Measurements from ENCODE around the gene IPO13.

The IPO13 gene

DNA sequence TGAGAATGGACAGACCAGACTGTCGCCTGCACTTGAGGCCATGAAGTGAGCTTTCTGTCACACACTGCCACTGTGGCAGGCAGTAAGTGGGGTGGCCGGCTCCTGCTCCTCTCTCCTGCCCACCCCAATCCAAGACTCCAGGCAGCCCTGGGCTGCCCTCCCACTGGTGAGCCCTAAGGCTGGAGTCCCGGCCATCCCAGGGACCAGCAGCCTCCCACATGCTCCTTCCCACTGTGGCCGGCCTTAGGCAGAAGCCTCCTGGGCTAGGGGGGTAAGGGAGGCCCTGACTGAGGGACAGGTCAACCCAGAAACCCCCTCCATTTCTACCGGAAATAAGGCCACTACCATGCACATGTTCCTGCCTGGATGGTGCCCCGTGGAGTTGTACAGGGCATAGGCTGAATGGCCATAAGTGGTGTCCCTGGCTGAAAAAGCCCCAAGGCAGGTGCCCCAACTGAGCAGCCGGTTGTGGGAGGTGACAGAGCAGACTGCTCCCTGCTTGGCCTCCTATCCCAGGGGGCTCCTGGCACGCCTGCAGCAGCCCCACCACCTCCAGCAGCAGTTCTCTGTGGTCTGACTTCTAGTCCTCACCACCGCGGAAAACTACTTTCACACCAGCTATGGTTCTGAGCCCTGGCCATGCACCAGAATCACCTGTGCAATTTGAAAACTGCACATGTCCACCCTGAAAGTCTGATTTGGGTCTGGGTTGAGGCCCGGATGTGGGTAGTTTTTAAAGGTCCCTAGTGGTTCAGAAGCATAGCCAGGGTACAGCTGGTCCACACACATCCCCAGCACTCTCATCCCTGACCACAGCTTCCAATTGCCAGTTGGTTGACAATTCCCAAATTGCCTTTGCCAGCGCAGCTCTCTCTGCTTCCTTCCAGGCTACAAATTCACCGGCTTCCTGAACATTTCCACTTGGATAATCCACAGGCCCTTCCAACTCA, 14.8 kb upstream of the IPO13 start:
- DNase-seq: no peak

- DNase-seq: peak; percentile 19
Measured at GRCh38 chr1:43932786-43933385, 13.9 kb upstream of the IPO13 start.

- DNase-seq: peak; percentile 65
Measured at GRCh38 chr1:43933386-43934100, 13.2 kb upstream of the IPO13 start, which contains the start of gene ARTN. Gene ARTN (plus strand): TSS chr1:43933801. CDS start chr1:43935657, 1,856 bp downstream.

DNA sequence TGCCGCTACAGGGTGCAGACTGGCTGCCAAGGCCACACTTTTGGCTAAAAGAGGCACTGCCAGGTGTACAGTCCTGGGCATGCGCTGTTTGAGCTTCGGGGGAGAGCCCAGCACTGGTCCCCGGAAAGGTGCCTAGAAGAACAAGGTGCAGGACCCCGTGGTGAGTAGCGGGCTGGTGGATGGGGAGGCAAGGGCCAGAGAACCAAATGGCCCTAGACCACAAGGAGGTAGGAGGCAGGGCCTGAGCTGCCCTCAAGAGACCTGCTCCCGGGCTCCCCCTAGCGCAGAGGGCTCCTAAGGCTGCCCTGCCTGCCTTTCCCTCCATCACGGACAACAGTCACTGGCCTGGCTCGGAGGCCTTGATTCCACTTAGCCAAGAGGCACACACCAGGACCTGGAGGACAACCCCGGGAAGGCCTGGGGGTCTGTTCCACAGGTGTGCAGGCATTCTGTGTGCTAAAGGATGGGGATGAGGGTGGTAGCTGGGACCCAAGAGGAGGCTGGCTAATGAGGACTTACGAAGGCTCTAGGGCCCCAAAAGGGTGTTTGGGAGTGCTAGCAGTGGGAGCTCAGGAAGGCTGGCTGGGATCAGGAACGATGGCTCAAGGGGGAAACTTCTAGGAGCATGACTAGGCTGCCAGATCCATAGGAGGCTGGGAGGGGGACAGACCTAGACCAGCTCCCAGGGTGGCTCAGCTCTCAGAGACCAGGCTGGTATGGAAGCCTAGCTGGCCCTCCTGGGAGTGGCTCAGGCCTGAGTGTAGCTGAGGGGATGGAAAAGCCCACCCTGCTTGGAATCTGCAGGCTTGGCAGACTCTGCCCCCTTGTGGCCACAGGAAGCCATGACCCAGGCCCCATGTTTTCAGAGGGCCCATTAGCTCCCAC, 12.4 kb upstream of the IPO13 start:
- peak; percentile 91 for DNase-seq

DNA sequence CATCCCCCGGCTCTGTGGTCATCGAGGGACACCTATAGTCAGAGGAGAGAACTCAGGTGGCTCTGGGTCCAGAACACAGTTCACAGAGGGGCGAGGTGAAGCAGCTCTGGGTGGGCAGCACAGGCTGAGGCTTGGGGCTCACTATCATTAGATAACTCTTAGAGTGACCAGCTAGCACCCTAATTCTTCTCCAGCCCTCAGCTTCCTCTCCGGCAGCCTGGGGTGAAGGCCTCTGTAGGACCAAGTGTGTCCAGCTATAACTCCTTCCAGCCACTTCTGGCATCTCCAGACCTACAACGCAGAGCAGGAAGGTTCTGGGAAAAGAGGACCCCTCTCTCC, 11.8 kb upstream of the IPO13 start:
- no peak for DNase-seq

GRCh38 chr1:43935711-43936427, 10.9 kb upstream of the IPO13 start:
- DNase-seq: peak; percentile 80

DNA sequence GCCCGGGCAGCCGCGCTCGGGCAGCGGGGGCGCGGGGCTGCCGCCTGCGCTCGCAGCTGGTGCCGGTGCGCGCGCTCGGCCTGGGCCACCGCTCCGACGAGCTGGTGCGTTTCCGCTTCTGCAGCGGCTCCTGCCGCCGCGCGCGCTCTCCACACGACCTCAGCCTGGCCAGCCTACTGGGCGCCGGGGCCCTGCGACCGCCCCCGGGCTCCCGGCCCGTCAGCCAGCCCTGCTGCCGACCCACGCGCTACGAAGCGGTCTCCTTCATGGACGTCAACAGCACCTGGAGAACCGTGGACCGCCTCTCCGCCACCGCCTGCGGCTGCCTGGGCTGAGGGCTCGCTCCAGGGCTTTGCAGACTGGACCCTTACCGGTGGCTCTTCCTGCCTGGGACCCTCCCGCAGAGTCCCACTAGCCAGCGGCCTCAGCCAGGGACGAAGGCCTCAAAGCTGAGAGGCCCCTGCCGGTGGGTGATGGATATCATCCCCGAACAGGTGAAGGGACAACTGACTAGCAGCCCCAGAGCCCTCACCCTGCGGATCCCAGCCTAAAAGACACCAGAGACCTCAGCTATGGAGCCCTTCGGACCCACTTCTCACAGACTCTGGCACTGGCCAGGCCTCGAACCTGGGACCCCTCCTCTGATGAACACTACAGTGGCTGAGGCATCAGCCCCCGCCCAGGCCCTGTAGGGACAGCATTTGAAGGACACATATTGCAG, 10.2 kb upstream of the IPO13 start:
- no peak for DNase-seq

- no peak for DNase-seq
Measured at GRCh38 chr1:43937179-43937865, 9.4 kb upstream of the IPO13 start.

DNA sequence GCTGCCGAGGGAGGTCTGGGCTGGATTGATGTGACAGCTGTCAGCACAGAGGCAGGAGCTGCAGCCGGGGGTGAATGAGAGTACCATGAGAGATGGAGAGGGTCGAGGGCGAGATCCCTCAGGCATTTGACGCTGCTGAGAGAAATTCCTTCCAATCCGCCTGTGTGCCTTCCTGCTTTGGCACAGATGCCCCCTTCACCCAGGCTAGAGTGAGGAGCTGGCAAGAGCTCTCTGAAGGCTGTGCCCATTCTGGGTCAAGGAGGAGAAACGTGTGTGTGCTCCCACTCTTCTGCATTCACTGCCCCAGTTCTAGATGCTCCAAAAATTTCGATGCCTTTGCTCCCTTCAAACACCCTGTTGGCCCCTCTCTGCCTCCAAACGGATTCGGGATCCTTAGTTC, 8.4 kb upstream of the IPO13 start:
- DNase-seq: no peak

- no peak for DNase-seq
Measured at GRCh38 chr1:43938892-43939587, 7.7 kb upstream of the IPO13 start.

GRCh38 chr1:43942411-43942810, 4.3 kb upstream of the IPO13 start:
- no peak for DNase-seq

GRCh38 chr1:43944860-43945259, 1.9 kb upstream of the IPO13 start:
- DNase-seq: no peak

DNA sequence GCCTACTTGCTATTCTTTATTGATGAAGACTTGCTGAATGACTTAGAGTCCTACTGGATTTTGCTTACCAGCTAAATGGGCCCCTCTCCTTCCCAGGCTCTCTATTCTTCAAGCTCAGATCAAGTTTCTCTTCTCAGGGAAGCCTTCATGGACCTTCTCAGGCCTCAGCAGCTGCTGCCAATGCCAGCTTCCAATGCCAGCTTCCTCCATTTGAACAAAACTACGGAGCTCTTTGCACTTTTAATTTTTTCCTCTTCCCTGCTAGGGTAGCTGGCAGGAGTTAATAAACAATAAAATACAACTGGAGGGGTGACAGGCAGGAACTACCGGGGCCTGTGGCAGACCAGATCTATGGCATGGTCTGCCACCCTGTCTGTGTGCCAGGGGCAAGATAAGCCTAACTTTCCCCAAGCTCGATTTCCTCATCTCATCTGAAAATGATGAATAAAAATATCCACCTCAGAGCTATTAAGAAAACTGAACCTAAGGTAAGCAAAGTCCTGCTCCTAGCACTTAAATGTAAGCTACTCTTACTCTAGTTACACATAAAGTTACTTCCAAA, 995 bp upstream of the IPO13 start:
- DNase-seq: no peak

DNA sequence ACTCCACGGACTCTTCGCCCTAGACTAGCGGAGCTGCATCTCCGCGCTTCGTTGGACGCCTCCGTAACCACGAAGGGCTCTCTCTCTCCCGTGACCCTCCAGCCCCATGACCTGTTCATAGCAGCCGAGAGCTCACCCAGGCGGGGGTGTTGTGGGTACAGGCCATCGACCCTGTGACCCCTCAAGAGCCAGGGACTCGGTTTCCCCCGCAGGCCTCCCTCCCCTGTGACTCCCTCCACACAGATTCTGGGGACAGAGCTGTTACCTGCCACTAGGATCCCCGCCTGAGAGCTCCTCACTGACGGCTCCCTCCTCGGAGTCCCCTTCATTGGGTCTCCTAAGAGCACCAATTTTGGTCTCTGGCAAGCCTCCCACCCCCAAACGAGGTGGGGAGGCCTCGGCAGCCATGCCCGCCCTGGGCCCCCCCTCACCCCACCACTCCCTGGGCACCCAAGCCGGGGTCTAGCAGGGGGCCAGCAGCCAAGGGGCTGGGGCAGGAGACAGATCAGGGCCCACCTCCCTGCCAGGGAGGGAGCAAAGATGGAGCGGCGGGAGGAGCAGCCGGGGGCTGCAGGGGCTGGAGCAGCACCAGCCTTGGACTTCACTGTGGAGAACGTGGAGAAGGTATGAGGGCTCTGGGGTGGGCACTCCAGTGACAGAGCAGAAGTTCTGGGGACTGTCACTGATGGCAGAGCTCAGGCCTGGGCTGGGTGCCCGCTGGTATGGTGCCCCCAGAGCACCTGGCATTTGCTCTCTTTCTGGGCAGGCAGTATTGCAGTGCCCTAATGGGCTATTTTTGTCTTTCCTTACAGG, 517 bp downstream of the IPO13 start:
- DNase-seq: no peak

DNA sequence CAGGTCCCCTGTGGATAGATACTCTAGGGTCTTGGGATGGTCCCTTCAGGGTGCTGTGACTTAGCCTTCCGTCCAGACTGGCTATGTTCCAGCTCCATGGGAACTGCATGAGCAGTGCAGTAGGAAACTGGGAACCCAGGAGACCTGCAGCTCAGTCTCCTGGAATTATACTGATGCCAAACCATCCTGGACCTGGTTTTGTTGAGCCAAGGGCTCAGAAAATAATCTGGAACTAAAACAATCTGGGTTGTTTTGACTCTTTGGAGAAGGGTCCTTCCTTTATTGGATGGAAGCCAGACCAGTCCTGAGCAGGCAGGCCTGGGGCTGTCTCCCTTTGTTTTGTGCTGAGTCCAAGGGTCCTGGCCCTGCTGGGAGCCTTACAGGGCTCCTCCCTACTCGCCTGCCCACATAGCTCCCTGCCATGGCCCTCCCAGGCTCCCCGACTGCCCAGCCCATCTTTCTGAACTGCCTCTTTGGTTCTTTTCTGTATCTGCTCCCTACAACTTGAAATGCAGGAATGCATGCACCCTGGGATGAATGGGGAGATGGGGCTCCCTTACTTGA, 1.2 kb downstream of the IPO13 start:
- DNase-seq: no peak

DNA sequence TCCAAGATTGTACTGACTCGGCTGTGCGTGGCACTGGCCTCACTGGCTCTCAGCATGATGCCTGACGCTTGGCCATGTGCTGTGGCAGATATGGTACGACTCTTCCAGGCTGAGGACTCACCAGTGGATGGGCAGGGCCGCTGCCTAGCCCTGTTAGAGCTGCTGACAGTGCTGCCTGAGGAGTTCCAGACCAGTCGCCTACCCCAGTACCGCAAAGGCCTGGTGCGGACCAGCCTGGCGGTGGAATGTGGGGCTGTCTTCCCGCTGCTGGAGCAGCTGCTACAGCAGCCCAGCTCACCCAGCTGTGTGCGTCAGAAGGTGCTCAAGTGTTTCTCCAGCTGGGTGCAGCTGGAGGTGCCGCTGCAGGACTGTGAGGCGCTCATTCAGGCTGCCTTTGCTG, 2.9 kb downstream of the IPO13 start:
- DNase-seq: no peak

DNA sequence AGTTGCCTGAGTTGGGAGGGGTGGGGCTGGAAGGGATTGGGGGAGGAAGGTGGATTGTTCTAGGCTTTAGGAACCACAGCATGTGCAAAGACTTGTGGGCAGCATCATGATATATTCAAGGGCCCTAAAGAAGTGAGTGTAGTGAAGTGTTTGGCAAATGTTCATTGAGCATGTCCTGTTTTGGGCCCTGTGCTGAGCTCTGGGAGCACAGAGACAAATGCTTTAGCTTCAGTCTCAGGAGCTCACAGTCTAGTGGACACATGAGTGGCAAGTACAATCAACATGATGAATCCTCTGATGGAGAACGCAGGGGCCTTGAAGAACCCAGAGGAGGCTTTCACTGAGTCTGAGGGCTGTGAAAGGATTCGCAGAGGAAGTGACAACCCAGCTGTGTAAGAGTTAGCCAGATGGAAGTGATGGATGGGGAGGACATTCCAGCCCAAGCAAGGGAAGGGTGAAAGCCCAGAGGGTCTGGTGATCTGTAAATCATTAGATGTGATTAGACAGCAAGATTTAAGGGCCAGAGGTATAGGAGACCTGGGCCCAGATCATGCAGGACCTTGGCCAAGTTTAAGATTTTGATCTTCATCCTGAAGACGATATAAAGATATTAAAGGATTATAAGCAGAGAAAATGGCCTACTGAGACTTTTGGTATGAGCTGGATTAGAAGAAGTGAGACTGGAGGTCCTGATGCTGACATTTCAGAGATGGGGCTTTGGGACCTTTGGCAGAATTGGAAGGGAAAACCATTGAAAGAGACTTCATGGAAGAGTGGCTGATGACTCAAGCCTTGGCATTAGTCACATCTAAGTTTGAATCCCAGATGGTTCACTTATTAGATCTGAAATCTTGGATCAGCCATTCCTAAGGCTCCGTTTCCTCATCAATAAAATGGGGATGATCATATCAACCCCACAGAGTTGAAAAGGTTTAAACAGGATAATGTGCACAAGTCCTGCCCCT, 4.6 kb downstream of the IPO13 start:
- DNase-seq: no peak

All from NCI-H2029 treated with DMSO at 0.1 percent for 48 hours (cell line).